GM18511 (cell line): ENCODE measurements around the gene ENAH.

Experiments
- ATAC-seq: cut with Tn5 transposase; IDR thresholded peaks from one replicate; pipeline ENCODE4 v1.9.1; 2021; ENCODE audit warnings: mild to moderate bottlenecking, moderate library complexity; ENCODE audit not compliant: unreplicated experiment

Gene ENAH

GRCh38 chr1:225573216-225573615 is 79.7 kb downstream of the ENAH start:
- no peak for ATAC-seq

DNA sequence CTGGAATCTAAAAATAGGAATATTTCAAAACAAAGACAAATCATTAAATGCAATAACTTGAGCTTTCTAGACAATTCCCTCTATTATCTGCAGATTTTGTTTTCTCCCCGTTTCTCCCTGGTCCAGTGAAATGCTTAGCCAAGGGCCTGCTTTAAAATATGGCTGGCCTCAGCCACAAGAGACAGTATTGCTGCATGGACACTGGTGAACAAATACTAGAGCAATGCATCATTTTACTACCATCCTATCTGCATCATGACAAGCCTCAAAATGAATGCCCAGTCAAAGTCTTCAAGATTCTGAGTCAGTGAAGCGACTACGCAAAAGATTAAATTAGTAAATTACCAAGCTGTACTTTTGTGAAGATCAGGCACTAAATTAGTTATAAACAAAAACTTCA is 80.5 kb downstream of the ENAH start:
- ATAC-seq = no peak

GRCh38 chr1:225567789-225568188 is 85.1 kb downstream of the ENAH start:
- no peak for ATAC-seq

DNA sequence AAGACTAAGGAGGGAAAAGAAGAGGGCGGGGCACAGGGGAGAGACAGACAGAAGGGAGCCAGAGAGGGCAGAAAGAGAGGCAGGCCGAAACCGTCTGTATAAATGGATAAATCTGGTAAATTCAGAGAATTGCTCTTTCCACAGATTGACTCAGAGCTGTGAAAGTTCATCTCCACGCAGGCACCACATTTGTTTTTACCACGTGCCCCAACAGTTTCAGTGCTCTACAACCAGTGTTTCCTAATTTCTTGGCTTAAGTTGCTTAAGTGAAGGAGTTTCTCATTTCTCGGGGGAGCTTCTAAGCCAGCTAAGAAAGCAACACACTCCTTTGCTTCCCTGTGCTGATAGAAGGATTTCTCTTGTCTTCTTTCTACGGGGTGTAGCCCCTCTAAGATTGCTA is 87.1 kb downstream of the ENAH start:
- ATAC-seq = no peak

DNA sequence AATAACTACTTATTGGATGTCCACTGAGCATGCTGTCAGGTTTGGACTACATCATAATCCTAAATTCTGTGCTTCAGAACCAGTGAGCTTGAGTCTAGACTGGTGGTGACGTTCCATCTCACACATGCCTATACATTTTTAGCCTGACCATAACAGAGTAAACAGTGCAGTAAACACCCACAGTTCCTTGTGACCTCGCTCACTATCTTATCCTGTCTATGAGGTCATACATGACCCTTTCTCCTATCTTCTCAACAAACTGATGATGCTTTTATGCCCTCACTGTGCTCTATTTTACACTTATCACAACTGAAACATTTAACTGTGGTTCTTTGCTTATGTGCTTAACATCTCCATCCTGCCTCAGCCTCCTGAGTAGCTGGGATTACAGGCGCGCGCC is 91.2 kb downstream of the ENAH start:
- no peak for ATAC-seq

GRCh38 chr1:225559902-225560301 is 93.0 kb downstream of the ENAH start:
- ATAC-seq = no peak

- ATAC-seq = no peak
Observed at GRCh38 chr1:225559326-225559725, 93.6 kb downstream of the ENAH start.

- no peak for ATAC-seq
Observed at GRCh38 chr1:225556694-225557093, 96.2 kb downstream of the ENAH start.

DNA sequence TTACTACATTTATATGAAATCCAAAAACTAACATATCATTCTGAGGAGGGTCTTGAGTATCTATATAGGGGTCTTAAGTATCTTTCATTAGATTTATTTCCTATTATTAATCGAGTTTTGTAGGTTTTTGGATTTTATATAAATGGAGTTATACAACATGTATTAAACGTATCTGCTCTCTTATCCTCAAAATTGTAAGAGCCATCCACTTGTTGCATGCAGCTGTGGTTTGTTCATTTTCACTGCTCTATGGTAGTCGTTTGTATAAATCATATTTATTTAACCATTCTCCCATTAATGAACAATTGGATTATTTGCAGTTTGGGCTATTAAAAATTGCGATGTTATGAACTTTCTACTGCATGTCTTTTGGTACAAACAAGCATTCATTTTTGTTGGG is 97.1 kb downstream of the ENAH start:
- ATAC-seq = no peak

DNA sequence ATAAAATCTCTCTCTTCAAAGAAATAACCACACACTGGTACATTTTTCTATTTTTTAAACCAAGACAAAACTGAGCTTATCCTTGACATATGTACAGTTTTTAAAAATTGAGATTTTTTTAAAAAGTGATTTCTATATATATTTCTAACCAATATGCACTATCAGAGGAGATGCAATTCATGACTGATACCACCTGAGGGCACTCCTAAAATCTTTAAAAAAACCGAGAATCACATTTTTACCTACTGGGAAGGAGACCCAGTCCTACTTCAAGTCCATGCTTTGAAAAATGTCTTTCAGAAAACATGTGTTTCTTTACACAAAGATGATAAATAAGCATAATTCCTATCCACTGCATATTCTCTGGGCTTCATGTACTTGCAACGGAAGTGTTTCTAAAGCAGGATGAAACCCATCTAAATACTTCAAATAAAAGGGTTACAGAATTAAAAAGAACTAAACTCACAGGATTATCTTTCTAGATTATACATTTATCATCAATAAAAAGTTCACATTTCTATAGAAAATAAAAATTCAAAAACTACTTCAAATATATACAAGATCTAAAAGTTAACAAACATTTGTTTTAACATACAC is 98.6 kb downstream of the ENAH start:
- ATAC-seq = no peak

DNA sequence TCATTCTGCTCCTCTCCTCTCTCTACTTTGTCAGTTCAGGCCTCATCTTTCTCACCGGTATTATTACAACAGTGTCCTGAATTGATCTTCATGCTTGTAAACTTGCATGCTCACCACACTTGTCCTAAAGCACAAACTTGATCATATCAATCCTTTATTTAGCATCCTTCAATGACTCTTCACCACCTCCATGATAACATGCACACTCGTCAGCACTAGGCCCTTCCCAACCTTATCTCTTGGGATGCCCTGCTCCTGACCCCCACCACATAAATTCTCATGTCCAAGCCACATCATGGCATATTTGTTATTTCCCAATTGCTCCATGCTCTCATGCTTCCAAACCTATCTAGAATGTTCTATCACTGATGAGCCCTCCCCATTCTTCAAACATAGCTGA is 103.1 kb downstream of the ENAH start:
- ATAC-seq = no peak

DNA sequence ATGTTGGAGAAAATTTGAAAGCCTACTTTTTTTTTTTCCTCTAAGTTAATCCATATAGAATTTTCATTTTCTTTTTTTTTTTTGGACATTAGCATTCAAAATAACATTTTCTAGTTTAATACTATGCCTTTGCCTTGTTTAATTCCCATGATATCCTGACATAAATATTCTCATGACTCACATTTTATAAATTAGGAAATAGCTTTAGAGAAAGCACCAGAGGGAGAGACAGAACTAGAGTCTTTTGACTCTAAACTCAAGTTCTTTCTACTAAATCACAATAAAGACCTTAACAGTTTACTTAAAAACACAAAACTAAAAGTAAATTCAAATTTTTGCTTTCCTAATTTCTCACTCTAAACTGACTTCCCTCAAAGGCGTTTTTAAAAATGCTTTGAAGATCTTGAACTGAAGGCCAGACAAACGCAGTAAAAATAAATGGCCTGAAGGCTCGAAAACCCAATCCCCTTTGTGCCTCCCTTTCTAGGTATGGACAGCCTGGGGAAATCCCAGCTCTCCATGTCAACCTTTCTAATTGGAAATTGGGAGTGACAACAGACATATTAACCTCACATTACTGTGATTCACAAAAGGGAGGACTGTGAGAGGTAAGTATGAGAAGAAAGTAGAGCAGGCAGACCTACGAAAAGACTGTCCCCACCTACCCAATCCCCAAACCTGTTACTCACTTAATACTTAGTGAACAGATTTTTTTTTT is 104.6 kb downstream of the ENAH start:
- ATAC-seq = no peak

DNA sequence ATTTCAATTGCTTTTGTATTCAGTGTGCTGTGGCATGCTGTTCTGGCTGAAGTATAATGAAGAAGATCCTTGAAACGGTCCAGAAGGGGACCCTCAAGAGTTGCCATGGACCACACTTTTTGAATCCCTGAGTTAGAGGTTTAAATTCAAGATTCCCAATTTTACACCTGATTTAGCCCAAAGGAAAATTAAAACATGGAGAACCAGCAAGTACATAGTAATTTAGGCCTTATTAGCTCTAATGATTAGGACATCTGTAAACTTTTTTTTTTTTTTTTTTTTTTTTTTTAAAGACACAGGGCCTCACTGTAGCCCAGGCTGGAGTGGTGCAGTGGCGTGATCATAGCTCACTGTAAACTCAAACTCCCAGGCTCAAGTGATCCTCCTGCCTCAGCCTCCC is 107.3 kb downstream of the ENAH start:
- no peak for ATAC-seq

GRCh38 chr1:225544924-225545323 is 108.0 kb downstream of the ENAH start:
- no peak for ATAC-seq

- ATAC-seq = no peak
Observed at GRCh38 chr1:225544263-225544662, 108.7 kb downstream of the ENAH start.

GRCh38 chr1:225543350-225543749 is 109.6 kb downstream of the ENAH start:
- ATAC-seq = no peak

DNA sequence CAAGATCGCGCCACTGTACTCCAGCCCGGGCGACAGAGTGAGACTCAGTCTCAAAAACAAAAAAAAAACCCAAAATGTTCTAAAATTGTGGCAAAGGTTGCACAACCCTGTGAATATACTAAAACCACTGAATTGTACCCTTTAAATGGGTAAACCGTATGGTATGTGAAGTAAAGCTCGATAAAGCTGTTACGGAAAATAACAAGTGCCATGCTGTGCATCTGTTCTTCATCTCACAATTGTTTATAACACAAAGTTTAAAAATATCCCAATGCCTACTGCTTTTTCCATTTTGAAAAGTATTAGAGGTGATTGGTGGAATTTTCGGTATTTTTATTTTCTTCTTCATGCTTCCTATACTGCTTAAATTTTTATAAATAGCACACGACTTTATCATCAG is 111.5 kb downstream of the ENAH start:
- no peak for ATAC-seq

DNA sequence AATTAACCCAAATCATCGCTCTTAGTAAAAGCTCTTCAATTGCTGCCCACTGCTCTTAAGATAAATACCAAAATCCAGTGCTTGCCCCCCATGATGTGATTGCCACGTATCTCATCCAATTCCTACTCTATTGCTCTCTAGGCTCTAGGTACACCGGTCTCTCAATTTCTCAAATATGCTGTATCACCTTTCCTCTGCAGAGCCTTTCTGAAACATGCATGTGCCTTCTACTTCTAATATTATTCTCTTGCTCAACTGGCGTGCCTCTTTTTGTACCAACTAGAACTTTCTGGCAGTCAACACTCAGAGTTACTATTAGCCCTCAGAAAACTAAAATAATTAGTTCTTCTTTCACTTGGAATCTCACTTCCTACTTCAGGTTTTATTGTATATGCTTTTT is 113.3 kb downstream of the ENAH start:
- no peak for ATAC-seq

DNA sequence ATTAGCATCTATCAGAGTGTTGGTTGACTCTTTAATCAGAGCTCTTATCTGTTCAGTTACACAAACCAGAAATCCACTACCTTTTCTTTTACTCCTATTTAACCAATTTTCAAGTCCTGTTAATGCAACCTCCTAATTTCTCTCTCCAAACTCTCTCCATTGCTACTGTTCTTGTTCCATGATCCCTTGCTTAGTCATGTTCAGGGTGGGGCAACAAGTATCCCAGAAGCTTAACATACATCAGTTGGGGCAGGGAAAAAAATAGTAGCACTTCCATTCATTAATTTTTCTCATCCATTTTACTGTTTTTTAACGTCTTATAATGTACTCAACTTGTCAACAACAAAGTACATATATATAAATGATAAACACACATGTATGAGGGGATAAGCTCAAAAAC is 113.9 kb downstream of the ENAH start:
- ATAC-seq = no peak

GRCh38 chr1:225537554-225538251 is 115.2 kb downstream of the ENAH start:
- no peak for ATAC-seq

GRCh38 chr1:225535280-225535679 is 117.6 kb downstream of the ENAH start:
- no peak for ATAC-seq

GRCh38 chr1:225534772-225535171 is 118.2 kb downstream of the ENAH start:
- no peak for ATAC-seq
